ENCODE results near the gene PDCD7.
"Not testable (repeated sequence)": the region's sequence is repeated elsewhere in the genome, so short reads cannot be mapped to it uniquely, and the experiment has no call there.

PDCD7 gene

DNA sequence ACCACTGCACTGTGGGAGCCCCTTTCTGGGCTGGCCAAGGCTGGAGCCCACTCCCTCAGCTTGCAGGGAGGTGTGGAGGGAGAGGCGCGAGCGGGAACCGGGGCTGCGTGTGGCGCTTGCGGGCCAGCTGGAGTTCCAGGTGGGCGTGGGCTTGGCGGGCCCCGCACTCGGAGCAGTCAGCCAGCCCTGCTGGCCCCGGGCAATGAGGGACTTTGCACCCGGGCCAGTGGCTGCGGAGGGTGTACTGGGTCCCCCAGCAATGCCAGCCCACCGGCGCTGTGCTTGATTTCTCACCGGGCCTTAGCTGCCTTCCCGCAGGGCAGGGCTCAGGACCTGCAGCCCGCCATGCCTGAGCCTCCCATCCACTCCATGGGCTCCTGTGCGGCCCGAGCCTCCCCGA lies 58.7 kb downstream of the PDCD7 start:
- DNase-seq (ENCODE audit: low spot score): not testable (repeated sequence)

DNA sequence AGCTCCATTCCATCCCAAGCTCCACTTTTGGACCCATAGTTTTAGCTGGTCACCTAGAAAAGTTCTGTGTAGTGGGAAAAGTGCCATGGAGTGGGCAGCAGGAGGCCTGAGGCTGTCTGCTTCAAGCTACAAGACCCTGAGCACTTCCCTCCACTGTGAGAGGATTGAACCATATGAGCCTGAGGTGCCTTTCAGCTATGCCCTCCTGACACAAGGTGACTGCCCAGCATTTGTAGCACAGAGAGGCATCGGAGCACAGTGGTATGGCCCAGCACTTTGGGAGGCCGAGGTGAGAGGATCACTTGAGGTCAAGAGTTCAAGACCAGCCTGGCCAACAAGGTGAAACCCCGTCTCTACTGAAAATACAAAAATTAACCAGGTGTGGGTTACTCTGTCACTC lies 61.0 kb downstream of the PDCD7 start:
- no peak for DNase-seq (ENCODE audit: low spot score)

DNA sequence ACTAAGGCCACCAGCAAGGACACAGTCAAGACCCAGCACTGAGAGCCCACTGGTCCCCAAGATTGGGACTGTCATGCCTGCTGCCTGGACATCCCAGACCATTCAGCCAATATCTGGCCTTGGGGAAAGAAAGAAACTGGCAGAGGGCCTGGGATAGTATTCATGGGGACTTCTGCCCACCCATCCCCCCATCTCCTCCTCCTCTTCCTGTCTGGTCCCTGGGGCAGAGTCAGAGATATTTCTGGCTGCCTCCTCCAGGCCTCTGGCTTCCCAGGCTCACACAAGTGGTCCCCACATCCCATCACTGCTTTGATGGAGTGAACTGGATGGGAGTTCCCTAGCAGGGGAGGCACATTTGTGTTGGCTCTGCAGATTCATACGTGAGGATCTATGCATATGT lies 61.6 kb downstream of the PDCD7 start:
- no peak for DNase-seq (ENCODE audit: low spot score)

DNA sequence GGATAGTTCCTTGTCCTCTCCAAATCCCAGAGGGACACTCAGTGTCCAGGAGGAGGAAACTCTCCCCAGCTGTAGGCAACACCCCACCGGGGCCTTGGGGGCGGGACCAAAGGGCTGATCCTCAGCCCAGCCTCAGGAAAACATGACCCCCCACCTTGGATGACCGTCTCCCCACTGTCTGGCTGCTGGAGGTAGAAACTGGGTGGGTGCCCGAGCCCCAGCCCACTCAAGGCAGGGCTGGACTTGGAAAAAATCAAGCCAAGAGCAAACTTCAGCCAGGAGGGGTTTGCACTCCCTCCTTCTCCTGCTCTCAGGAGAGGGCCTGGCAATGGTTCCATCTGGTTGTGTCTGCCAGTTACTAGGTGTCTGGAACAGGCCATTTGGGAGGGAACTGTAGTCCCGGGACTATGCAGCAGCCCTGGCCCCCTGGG lies 62.2 kb downstream of the PDCD7 start:
- no peak for DNase-seq (ENCODE audit: low spot score)

DNA sequence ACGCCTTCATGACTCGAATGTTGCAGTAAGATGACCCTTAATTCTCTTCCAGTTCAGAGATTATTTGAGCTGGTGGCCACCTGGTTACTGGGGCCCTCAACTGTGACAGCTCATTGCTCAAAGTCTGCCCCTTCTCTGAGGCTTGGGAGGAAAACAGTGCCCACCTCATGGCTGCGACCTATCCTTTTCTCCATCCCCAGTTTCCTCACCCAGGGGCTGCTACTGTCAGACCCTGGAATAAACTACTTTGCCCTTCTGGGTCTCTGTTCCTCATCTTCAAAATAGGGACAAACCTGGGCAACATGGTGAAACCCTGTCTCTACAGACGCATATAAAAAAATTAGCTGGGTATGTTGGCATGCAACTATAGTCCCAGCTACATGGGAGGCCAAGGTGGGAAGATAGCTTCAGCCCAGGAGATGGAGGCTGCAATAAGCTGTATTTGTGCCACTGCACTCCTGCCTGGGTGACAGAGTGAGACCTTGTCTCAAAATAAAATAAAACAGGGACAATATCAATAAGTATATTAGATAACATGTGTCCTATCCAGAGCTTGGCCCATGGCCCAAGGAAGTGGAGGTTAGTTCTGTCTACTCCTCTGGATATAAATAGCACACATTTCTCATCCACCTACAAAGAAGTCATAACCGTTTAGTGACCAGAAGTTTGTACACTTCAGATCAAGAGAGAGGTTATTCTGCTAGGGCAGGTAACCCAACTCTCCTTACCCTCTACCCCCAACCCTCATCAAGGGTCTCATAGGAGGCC lies 63.6 kb downstream of the PDCD7 start:
- DNase-seq (ENCODE audit: low spot score): no peak

DNA sequence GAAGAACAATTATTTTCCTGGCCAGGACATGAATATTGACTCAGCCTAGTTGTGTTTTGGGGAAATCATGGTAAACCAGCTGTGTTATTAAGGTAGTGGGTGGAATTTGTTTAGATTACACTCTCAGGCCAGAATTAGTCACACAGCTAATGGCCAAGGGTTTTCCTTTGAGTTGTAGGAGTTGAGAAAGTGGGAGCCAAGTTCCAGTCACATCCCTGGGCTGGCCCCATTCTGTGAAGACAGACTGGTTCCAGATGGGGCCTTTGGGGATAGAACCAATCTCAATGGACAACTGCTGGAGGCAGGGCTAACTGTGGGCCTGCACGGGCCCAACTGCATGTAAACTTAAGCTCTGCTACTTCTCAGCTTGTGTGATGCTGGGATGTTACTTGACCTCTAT lies 64.4 kb downstream of the PDCD7 start:
- DNase-seq (ENCODE audit: low spot score): no peak

DNA sequence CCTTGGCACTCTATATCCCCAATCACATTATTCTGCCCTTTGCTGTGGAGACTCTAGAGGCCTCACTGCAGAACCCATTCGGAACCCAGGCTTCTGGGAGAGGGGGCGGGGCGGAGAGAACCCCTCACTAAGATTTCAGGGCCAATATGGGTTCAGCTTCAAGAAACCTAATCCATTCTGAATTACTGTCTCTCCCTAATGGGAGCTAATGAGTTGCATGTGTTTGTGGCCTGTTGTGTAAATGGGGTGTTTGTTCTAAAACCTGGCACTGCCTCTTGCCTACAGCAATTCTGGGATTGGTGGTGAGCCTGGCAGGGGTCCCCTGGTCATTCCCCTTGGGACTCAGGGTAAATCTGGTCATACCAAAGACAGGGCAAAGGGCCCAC lies 65.2 kb downstream of the PDCD7 start:
- DNase-seq (ENCODE audit: low spot score): no peak

DNA sequence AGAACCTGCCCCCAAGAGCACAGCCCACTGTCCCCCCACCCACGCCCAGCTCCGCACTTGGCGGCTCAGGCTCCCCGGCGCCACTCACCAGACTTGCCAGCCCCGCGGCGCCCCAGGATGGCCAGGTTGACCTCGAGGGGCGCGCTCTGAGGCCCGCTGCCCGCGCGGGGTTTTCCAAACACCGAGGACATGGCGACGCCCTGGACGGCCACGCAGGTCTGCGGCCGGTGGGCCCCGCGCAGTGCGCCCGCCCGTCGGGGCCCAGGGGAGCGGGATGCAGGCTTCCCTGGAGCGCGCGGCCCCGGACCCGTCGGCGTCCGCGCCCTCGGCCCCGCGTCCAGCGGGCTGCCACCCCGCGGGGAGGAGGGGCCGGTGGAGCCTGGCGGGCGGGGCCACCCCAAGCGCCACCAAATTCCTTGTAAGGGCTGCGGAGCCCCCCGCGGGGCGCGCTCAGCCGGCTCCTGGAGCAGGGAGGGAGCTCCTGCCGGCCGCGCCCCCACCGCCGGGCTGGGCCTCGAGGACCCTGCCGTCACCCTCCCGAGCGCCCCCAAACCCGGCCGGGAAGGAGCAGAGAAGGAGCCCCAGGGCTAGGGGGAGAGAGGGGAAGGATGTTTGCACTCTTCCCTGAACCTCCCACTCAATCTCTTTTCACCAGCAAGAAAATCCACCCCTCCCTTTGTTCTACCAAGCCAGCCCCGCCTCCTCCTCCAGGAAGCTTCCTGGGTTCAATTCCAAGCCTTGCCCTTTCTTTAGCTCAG lies 65.8 kb downstream of the PDCD7 start, which contains the start of gene RASL12:
Gene RASL12 (minus strand): TSS at position 347 of the 758 bp plus-strand sequence. CDS start 156 bp downstream, at position 191.
- no peak for DNase-seq (ENCODE audit: low spot score)
